Uterus (tissue), 4 donors: ENCODE data around the gene TRABD. TPM values are rescaled to one million over a fixed set of nuclear protein-coding genes. Genes with fewer than 3 reads are reported as not detected.

Experiments used
- DNase-seq, 2 donors: peaks; one replicate each; pipeline ENCODE4 v3.0.0-alpha.2; 2019 to 2020
- H3K27ac ChIP-seq, 2 donors: fragments of 200-600 bp; sonication (generic); 1 replicate in 1 of 2; 2 replicates in 1 of 2; pipeline ENCODE4 v1.5.1; 2016 to 2018
- H3K27me3 ChIP-seq, 2 donors: fragments of 200-600 bp; sonication (generic); one replicate each; pipeline ENCODE4 v1.5.1; 2018 to 2019; ENCODE audit warnings: control low read depth in 1 of 2
- H3K36me3 ChIP-seq, 2 donors: fragments of 200-600 bp; sonication (generic); one replicate each; pipeline ENCODE4 v1.5.1; 2019; ENCODE audit warnings: control low read depth in 1 of 2
- H3K4me1 ChIP-seq, 2 donors: fragments of 200-600 bp; sonication (generic); one replicate each; pipeline ENCODE4 v1.5.1; 2018 to 2019; ENCODE audit warnings: control low read depth in 1 of 2
- H3K4me3 ChIP-seq, 2 donors: fragments of 200-600 bp; sonication (generic); 1 replicate in 1 of 2; 2 replicates in 1 of 2; pipeline ENCODE4 v1.5.1; 2018 to 2019; ENCODE audit warnings: mild to moderate bottlenecking in 1 of 2
- H3K9me3 ChIP-seq, 2 donors: fragments of 200-600 bp; sonication (generic); one replicate each; pipeline ENCODE4 v1.5.1; 2019; ENCODE audit warnings: control low read depth in 1 of 2
- CTCF ChIP-seq, 4 experiments: fragments of 200-600 bp in 2 of 4; fragments of 450-650 bp in 2 of 4; sonication (generic) in 2 of 4; IDR thresholded peaks; one replicate each; pipeline ENCODE4 v1.5.1; 2016 to 2019; ENCODE audit warnings: antibody characterized with exemption in 4 of 4, mild to moderate bottlenecking in 2 of 4, moderate library complexity in 1 of 4
- POLR2A ChIP-seq, 2 donors: fragments of 450-650 bp; IDR thresholded peaks; one replicate each; pipeline ENCODE4 v1.6.1; 2016; ENCODE audit warnings: antibody characterized with exemption in 2 of 2, mild to moderate bottlenecking in 1 of 2, moderate library complexity in 1 of 2
- intact Hi-C: fragments of 100-400 bp; cut with DNase I; formaldehyde crosslinking; loops from one replicate; pipeline ENCODE4 v1.15.1; 2023; ENCODE audit warnings: low total_unique reads
- total RNA-seq, 4 donors: library from RNA; depleted of rRNA in 3 of 4; stranded (reverse); fragments of >200 nt in 3 of 4; gene quantifications; one replicate each; pipeline versions ENCODE4 v1.1.0 to v1.2.4, GENCODE V29; 2014 to 2023
- donor health status: DM: yes; HTN: yes; CAD: no.

Gene TRABD
- total RNA-seq, 4 donors from 2014 or later: 9.5 to 37.3 (median 15.0) TPM

DNA sequence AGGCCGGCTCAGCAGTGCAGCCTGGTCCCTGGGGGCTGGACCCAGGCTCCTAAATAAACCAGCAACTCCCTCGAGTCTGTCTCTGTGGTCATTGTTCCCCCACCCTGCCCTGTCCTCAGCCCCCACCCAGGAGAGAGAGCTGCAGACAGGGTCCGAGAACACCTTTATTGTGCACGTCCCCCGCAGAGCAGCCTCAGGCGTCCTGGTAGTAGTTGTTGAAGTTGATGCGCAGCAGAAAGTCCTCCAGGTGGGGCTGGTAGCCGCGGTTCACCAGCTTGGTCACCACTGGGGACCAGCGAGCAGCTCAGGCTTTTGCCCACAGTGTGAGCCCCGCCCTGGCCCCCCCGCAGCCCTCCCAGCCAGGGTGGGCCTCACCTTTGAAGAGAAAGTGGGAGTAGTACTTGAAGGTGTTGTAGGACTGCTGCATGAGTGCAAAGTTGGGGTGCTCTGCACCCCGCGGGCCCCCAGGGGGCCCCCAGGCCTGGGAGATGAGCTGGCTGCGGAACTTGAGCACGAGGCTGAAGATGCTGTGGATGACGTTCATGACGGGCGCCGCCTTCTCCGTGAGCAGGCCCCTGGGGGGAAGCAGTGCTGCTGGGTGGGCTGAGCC is 31.9 kb downstream of the TRABD start:
- Histone ChIP-seq H3K9me3 (no peaks in the 10 kb centered on the region), H3K27ac (no peak overlapping the region), H3K4me1 (no peaks in the 10 kb centered on the region), H3K27me3 (no peaks in the 10 kb centered on the region), H3K4me3 (no peak overlapping the region), H3K36me3 (no peaks in the 10 kb centered on the region)
- TF ChIP-seq CTCF (IDR thresholded peaks at IDR 0.05): no peak
- no peak for TF ChIP-seq POLR2A (IDR thresholded peaks at IDR 0.05)
- no peak for DNase-seq
- intact Hi-C loops: no loop called here

GRCh38 chr22:50218153-50218995 is 32.7 kb downstream of the TRABD start:
- DNase-seq: no peak
- Histone ChIP-seq H3K4me1 (no peaks in the 10 kb centered on the region), H3K27ac (no peak overlapping the region), H3K9me3 (no peaks in the 10 kb centered on the region), H3K27me3 (no peaks in the 10 kb centered on the region), H3K36me3 (no peaks in the 10 kb centered on the region), H3K4me3 (no peak overlapping the region)
- intact Hi-C loops: no loop called here
- no peak for TF ChIP-seq POLR2A (IDR thresholded peaks at IDR 0.05)
- TF ChIP-seq CTCF (IDR thresholded peaks at IDR 0.05): no peak

GRCh38 chr22:50218996-50219727 is 33.4 kb downstream of the TRABD start:
- Histone ChIP-seq H3K27me3 (no peaks in the 10 kb centered on the region), H3K27ac (no peak overlapping the region), H3K4me1 (no peaks in the 10 kb centered on the region), H3K36me3 (no peaks in the 10 kb centered on the region), H3K4me3 (no peak overlapping the region), H3K9me3 (no peaks in the 10 kb centered on the region)
- no peak for TF ChIP-seq POLR2A (IDR thresholded peaks at IDR 0.05)
- no peak for TF ChIP-seq CTCF (IDR thresholded peaks at IDR 0.05)
- intact Hi-C loops: no loop called here
- peak; percentile 82 for DNase-seq

DNA sequence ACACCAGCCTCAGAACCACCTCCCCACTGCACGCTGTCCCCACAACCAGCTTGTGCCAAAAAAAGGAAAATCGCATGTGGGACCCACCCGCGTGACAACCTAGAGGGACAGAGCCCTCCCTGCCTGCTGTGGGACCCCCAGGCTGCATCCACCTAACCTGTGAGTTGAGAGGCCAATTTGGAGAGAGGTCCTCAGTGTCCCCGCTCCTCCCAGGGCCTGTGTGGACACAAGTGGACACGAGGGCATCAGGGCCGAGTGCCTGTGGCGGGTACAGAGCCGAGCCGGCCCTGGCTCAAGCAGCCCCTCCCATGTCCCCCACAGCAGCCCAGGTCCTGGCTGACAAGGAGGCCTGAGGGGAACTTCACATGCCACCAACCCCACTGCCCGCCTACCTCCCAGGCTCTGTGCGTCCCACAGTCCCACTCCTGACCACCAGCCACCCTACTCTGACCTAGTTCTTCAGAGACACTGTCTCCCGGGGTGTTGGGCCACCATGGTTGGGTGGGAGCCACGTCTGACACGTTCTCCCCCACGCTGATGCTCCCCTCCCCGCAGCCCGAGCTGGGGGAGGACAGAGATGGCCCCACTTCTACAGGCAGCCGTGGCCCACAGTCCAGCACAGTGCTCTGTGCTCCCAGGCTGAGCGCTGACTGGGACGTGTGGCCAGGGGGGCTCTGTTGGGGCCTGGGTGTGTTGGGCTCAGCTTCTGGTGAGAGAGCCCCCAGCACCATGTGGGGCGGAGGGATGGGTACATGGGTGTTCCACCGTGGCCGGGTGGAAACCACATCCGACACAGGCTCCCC is 34.3 kb downstream of the TRABD start:
- H3K4me1 ChIP-seq: no peaks in the 10 kb centered on the region
- intact Hi-C loops: no loop called here
- no peak for TF ChIP-seq CTCF (IDR thresholded peaks at IDR 0.05)
- no peak for TF ChIP-seq POLR2A (IDR thresholded peaks at IDR 0.05)
- no peak for DNase-seq
- no peaks in the 10 kb centered on the region for H3K27me3 ChIP-seq
- no peaks in the 10 kb centered on the region for H3K9me3 ChIP-seq
- H3K4me3 ChIP-seq: no peak overlapping the region
- no peaks in the 10 kb centered on the region for H3K36me3 ChIP-seq
- no peak overlapping the region for H3K27ac ChIP-seq
